NB4 (cell line): ENCODE data around the gene PARD3.

Experiments used
- CTCF ChIP-seq: IDR thresholded peaks from one replicate; pipeline ENCODE4 v1.5.1; 2012; ENCODE audit warnings: low read depth, low read length
- MYC ChIP-seq: IDR thresholded peaks from 2 replicates; pipeline ENCODE4 v1.6.1; 2011; ENCODE audit warnings: low read depth, low read length
- POLR2A ChIP-seq: IDR thresholded peaks from 2 replicates; pipeline ENCODE4 v1.6.1; 2011; ENCODE audit warnings: mild to moderate bottlenecking; ENCODE audit not compliant: insufficient read length; ENCODE audit errors: extremely low read depth
- TF ChIP-seq, protein P1 (sequence below): IDR thresholded peaks from 2 replicates; pipeline ENCODE4 v1.6.1; 2011; ENCODE audit warnings: low read depth, low read length

- TF ChIP-seq POLR2A (no peak), CTCF (no peak), MYC (no peak)
- TF ChIP-seq, protein P1, sequence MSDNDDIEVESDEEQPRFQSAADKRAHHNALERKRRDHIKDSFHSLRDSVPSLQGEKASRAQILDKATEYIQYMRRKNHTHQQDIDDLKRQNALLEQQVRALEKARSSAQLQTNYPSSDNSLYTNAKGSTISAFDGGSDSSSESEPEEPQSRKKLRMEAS, result no peak
These were observed 690.5 kb downstream of the PARD3 start for GRCh38 chr10:34124522-34125035.
